Heart right ventricle (tissue), 16 donors: Measurements from ENCODE around the gene EDAR. TPM values are rescaled to one million over a fixed set of nuclear protein-coding genes. Genes with fewer than 3 reads are reported as not detected.

Experiments used
- ATAC-seq, 8 donors: fragments of 200-7000 bp; cut with Tn5 transposase; one replicate each; pipeline ENCODE4 v1.9.1; 2020; ENCODE audit warnings: mild to moderate bottlenecking in 8 of 8, moderate library complexity in 8 of 8, moderate number of reproducible peaks in 1 of 8
- DNase-seq, 2 donors: peaks; one replicate each; pipeline ENCODE4 v3.0.0-alpha.2; 2020
- H3K27ac ChIP-seq, 10 donors: fragments of 200-600 bp; sonication (generic) in 2 of 10; one replicate each; pipeline versions ENCODE4 v1.5.0 to v1.8.0; 2020 to 2022; ENCODE audit warnings: mild to moderate bottlenecking in 3 of 10
- H3K27me3 ChIP-seq, 7 donors: fragments of 200-600 bp; one replicate each; pipeline ENCODE4 v1.8.0; 2021 to 2022; ENCODE audit warnings: mild to moderate bottlenecking in 2 of 7
- H3K36me3 ChIP-seq, 9 donors: fragments of 200-600 bp; sonication (generic) in 1 of 9; one replicate each; pipeline versions ENCODE4 v1.5.0 to v1.8.0; 2020 to 2022; ENCODE audit warnings: mild to moderate bottlenecking in 2 of 9
- H3K4me1 ChIP-seq, 9 donors: fragments of 200-600 bp; sonication (generic) in 1 of 9; one replicate each; pipeline versions ENCODE4 v1.5.0 to v1.8.0; 2020 to 2022; ENCODE audit warnings: mild to moderate bottlenecking in 4 of 9
- H3K4me3 ChIP-seq, 10 donors: fragments of 200-600 bp; sonication (generic) in 2 of 10; one replicate each; pipeline versions ENCODE4 v1.5.0 to v1.8.0; 2020 to 2022; ENCODE audit warnings: mild to moderate bottlenecking in 7 of 10, moderate library complexity in 2 of 10
- H3K9me3 ChIP-seq, 11 donors: fragments of 200-600 bp in 10 of 11; sonication (generic) in 2 of 11; one replicate each; pipeline versions ENCODE4 v1.5.0 to v1.8.0; 2013 to 2022; ENCODE audit warnings: mild to moderate bottlenecking in 2 of 11, control low read depth in 1 of 11, moderate library complexity in 1 of 11
- CTCF ChIP-seq, 9 donors: fragments of 200-600 bp; sonication (generic) in 2 of 9; IDR thresholded peaks; one replicate each; pipeline versions ENCODE4 v1.5.0 to v1.8.0; 2021 to 2022; ENCODE audit warnings: antibody characterized with exemption in 9 of 9, mild to moderate bottlenecking in 5 of 9, moderate library complexity in 1 of 9
- WGBS, 2 donors: extraction: QIAGEN DNeasy Blood & Tissue Kit; methylation state at CpG; one replicate each; pipeline ENCODE4 v1.1.7; 2013; ENCODE audit warnings: inconsistent platforms in 1 of 2; 5-methylcytosine and 5-hydroxymethylcytosine counted together
- intact Hi-C, 10 donors: fragments of 100-400 bp; cut with DNase I; formaldehyde crosslinking; loops; one replicate each; pipeline versions ENCODE4 v1.11.1 to v1.14.2; 2022
- polyA plus RNA-seq, 2 donors: library from polyadenylated mRNA; stranded (reverse); fragments of 200-250 nt; gene quantifications; one replicate each; pipeline ENCODE4 v1.2.3, GENCODE V29; 2013
- total RNA-seq, 10 donors: library from RNA; stranded (reverse); fragmentation: NEBNext Ultra II Directional in 3 of 10; extraction: Animal tissue kit (Norgen Biotek cat#: 25700) in 3 of 10; gene quantifications; one replicate each; pipeline versions ENCODE4 v1.2.1 to v1.2.4, GENCODE V29; 2021 to 2023
- donor health status: Arrhythmogenic right ventricular cardiomyopathy.
- donor health status: ischemic (EF 13 %, LVEDD 7.1; RV severe dilation, severe dysfunction).
- donor health status: healthy with polysubstance abuse.
- donor health status: DM: no; HTN: yes; CAD: no.
- donor health status: DM: no; HTN: no; CAD: no.
- donor health status: ischemic (EF 25% LVEDD 6.9; RV normal size, moderate dysfunction).
- donor health status: ischemic (EF 25% LVEDD 5.7; RV mildly dilated, moderate dysfunction).
- donor health status: healthy.
- donor health status: DM: yes; HTN: yes; CAD: no.
- donor health status: Ischemic cardiomyopathy.
- donor health status: ischemic (EF 35%, LVEDD 5.7; RV mildly dilated, moderate dysfunction).
- donor health status: nonischemic (EF 11% LVEDD 7.7; RV severe dilation, severe dysfunction).
- donor health status: DM: yes; HTN: yes; CAD: no.
- donor health status: PGD.
- donor health status: ischemic (EF 29% LVEDD 5.4; RV normal size, mild dysfunction).
- donor health status: nonischemic (EF 23%, LVEDD 6.1; RV moderate dilation, normal function).

Gene EDAR
- total and polyA plus RNA-seq, 12 donors = 0.07 to 0.34 TPM; not detected in 10

GRCh38 chr2:108935271-108935741 is 53.7 kb downstream of the EDAR start:
- 69 to 76% methylated on average over 5 of the region's 5 CpGs for WGBS, 2 donors
- Histone ChIP-seq H3K27ac (no peak overlapping the region), H3K36me3 (no peaks in the 10 kb centered on the region), H3K4me3 (no peak overlapping the region), H3K4me1 (peaks cover 0 to 34% (median 14%) of the 10 kb centered on the region in 9 donors), H3K27me3 (peaks cover 0 to 15% (median 0%) of the 10 kb centered on the region in 7 donors), H3K9me3 (no peaks in the 10 kb centered on the region)
- TF ChIP-seq CTCF (IDR thresholded peaks at IDR 0.05) = no peak
- ATAC-seq (no peak), DNase-seq (no peak)
- intact Hi-C loops = loop anchor here in 1 of 10 donors (10.0 kb wide), 1 partner anchor 569 kb away; no protein-coding TSS in a partner anchor

GRCh38 chr2:108934583-108935245 is 54.3 kb downstream of the EDAR start:
- Histone ChIP-seq H3K4me3 (no peak overlapping the region), H3K9me3 (no peaks in the 10 kb centered on the region), H3K4me1 (peaks cover 0 to 34% (median 14%) of the 10 kb centered on the region in 9 donors), H3K36me3 (no peaks in the 10 kb centered on the region), H3K27ac (no peak overlapping the region), H3K27me3 (peaks cover 0 to 21% (median 0%) of the 10 kb centered on the region in 7 donors)
- ATAC-seq (peak in 1 of 8 donors; percentile 35), DNase-seq (no peak)
- TF ChIP-seq CTCF (IDR thresholded peaks at IDR 0.05) = no peak
- intact Hi-C loops = loop anchor here in 1 of 10 donors (10.0 kb wide), 1 partner anchor 570 kb away; no protein-coding TSS in a partner anchor
- WGBS, 2 donors = 67 to 69% methylated on average over 14 of the region's 14 CpGs

GRCh38 chr2:108934151-108934550 is 54.9 kb downstream of the EDAR start:
- H3K4me3 ChIP-seq = no peak overlapping the region
- no peaks in the 10 kb centered on the region for H3K9me3 ChIP-seq
- peaks cover 0 to 22% (median 0%) of the 10 kb centered on the region in 7 donors for H3K27me3 ChIP-seq
- 77 to 78% methylated on average over 7 of the region's 7 CpGs for WGBS, 2 donors
- DNase-seq (no peak), ATAC-seq (no peak)
- H3K36me3 ChIP-seq = no peaks in the 10 kb centered on the region
- H3K4me1 ChIP-seq = peaks cover 0 to 34% (median 14%) of the 10 kb centered on the region in 9 donors
- no peak for TF ChIP-seq CTCF (IDR thresholded peaks at IDR 0.05)
- no peak overlapping the region for H3K27ac ChIP-seq
- intact Hi-C loops = loop anchor here in 1 of 10 donors (10.0 kb wide), 1 partner anchor 571 kb away; no protein-coding TSS in a partner anchor

GRCh38 chr2:108933691-108934117 is 55.3 kb downstream of the EDAR start:
- H3K36me3 ChIP-seq = no peaks in the 10 kb centered on the region
- H3K4me3 ChIP-seq = no peak overlapping the region
- ATAC-seq = peak; percentile 45 to 82 (median 74)
- no peaks in the 10 kb centered on the region for H3K9me3 ChIP-seq
- peak; percentile 49 to 50 for DNase-seq
- peaks cover 0 to 34% (median 14%) of the 10 kb centered on the region in 9 donors for H3K4me1 ChIP-seq
- intact Hi-C loops = loop anchor here in 1 of 10 donors (10.0 kb wide), 1 partner anchor 571 kb away; no protein-coding TSS in a partner anchor
- H3K27ac ChIP-seq = peak overlapping the region in 2 of 10 donors; percentile 19 to 20
- peaks cover 0 to 26% (median 0%) of the 10 kb centered on the region in 7 donors for H3K27me3 ChIP-seq
- TF ChIP-seq CTCF (IDR thresholded peaks at IDR 0.05) = no peak
- 30 to 48% methylated on average over 11 of the region's 11 CpGs for WGBS, 2 donors
